ENCODE results near the gene ZNF385B.
"Not testable (repeated sequence)": the region's sequence is repeated elsewhere in the genome, so short reads cannot be mapped to it uniquely, and the experiment has no call there.

Gene ZNF385B

GRCh38 chr2:179467960-179468359, 393.5 kb downstream of the ZNF385B start:
- no peak for DNase-seq

GRCh38 chr2:179467111-179467510, 394.3 kb downstream of the ZNF385B start:
- DNase-seq = no peak

GRCh38 chr2:179461420-179461819, 400.0 kb downstream of the ZNF385B start:
- DNase-seq = no peak

DNA sequence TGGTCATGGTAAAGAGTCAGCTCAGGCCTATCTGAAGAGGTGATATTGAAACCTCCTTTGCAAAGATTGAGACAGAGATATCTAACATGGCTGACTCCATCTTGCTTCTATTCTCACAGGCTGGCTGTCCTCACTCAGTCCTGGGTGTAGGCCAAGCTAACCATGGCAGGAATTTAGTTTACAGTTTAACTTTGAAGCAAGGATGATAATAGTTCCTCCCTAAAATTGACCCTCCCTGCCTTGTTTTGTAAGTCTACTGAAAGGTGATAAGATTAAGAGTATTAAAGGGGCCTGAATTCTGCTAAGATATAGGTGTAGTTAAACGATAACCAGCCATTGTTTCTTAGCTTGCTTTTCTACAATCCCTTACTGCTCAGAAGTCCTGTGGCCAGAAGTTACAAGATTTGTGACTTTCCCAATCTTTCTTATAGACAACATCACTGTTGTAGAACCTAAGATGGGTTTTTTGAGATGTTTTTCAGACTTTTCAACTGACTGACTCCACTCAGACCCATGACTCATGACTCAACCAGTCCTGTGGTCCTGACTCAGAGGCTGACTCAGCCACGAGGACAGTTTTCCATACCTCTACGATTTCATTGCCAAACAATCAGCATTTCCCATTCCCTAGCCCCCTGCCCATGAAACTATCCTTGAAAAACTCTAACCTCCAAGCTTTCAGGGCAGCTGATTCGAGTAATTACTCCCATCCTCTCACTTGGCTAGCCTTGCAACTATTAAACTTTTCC, 401.1 kb downstream of the ZNF385B start:
- peak in 1 of 2 donors; percentile 17 for DNase-seq

GRCh38 chr2:179458113-179458512, 403.3 kb downstream of the ZNF385B start:
- DNase-seq = not testable (repeated sequence)

DNA sequence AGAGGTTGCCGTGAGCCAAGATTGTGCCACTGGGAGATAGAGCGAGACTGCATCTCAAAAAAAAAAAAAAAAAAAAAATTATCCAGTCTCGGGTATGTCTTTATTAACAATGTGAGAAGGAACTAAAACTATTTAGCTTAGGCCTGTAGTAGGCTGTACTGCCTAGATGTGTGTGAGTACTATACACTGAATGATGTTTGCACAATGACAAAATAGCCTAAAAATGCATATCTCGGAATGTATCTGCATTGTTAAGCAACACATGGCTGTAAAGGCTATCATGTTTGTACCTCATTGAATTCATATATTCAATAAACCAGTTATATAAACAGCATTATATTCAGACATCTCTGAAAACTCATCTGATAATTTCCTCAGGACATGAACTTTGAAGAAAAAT, 405.6 kb downstream of the ZNF385B start:
- no peak for DNase-seq

- DNase-seq = no peak
Measured at GRCh38 chr2:179455172-179455524, 406.3 kb downstream of the ZNF385B start.

GRCh38 chr2:179454443-179455171, 406.8 kb downstream of the ZNF385B start:
- DNase-seq = no peak

- DNase-seq = no peak
Measured at GRCh38 chr2:179449010-179449409, 412.4 kb downstream of the ZNF385B start.

GRCh38 chr2:179447839-179448447, 413.5 kb downstream of the ZNF385B start:
- DNase-seq = no peak

DNA sequence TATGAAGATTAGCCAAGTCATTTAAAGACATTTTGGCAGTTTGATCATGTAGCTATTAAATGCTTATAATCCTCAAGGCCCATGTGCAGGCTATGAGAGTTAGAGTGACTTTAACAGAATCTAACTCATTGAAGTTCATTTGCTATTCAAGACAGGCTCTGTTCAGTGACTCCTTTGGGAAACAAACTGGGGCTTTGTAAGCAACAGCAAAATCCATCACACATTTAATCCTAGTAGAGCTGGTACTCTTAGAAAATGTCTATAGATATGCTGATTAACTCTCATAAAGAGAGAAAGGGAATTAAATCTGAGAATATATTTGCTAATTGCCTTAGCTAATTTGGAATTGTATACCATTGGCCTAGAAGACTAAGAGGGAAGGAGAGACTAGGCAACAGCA, 414.0 kb downstream of the ZNF385B start:
- no peak for DNase-seq

DNA sequence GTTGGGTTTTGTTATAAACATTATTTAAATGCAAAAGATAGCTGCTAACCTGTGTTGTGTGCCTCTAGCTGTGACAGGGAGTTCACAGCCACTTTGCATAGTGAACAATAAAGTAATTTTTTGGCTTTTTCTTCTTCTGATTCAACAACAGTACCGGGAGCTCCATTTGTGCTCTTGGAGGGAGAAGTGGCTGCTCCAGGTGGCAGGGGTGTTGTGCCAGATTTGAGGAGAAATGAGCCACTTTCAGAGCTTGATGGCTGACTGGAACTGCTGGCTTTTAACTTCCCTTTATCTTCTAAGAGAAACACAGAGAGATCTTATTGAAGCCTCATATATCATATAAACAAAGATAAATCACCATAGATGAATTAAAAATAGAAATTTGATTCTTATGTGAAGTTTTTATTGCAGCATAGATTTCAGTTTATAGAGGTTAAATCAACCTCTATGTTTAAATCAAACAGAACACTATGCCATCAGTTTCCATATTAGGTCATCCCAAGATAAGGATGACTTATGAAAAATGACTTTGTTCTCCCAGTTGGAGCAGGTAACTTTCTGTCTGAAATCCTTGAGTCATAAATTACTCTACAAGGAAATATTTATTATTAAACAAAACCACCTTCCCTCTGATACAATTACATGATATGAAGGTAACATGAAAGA, 414.8 kb downstream of the ZNF385B start:
- no peak for DNase-seq

DNA sequence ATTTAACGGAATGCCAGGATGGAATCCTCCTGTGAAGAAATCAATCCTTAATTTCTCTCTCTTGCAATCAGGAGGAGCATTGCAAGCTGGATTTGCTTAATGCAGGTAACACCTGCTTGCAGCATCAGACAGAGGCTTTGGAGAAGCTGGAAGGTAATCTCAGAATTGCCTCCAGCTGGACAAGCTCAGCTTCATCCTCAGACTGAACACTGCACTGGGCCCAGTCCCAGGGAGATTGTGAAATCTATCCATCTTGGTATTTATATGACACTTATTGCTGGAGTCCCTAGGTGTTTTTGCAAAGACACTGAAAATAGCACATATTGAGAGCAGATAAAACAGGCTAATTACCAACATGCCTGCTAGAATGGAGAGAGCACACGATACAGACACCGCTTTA, 417.4 kb downstream of the ZNF385B start:
- no peak for DNase-seq

GRCh38 chr2:179443180-179443579, 418.2 kb downstream of the ZNF385B start:
- DNase-seq = no peak

- DNase-seq = no peak
Measured at GRCh38 chr2:179442206-179442605, 419.2 kb downstream of the ZNF385B start.

DNA sequence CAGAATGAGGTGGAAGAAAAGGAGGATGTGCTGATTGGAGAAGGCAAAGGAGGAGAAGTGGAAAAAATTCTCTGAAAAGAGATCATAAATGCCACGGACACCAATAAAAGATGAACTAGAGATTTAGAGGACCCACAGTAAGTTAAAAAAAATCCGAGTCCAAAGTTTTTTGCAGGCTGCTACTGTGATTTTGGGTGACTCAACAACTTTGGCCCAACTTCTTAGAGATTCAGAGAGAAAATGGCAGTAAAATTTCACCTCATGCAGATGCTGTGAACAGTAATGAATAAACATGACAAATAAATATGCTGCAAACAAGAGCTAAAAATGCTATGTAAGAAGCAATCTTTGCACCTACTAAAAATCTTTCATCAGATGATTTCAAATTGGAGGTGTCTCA, 419.9 kb downstream of the ZNF385B start:
- no peak for DNase-seq

DNA sequence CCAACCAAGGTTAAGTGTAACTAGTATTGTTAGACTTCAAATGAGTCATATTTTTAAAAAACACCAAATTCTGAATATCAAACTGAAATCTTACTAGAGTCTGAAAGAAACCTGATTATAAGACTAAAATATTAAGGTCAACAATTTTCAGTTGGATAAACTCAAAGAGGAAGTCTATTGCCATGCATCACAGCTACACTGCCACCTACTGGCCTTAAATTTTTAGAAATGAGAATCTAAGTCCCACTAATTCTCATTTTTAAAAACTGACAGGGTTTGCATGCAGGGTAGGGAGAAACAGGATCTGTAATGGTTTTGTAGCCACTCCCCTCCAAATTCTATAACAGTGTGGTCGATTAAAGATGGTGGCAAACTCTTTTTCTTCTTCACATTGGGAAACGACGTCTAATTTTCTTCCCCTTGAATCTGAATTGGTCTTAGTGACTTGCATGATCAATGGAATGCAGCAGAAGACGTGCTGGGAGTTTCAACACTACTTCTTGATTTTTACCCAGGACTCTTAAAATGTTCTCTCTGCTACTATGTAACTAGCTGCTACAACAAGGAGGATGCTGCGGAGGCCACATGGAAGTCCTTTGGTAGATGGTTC, 420.7 kb downstream of the ZNF385B start:
- no peak for DNase-seq

- DNase-seq = no peak
Measured at GRCh38 chr2:179438654-179439053, 422.8 kb downstream of the ZNF385B start.

- no peak for DNase-seq
Measured at GRCh38 chr2:179437430-179437829, 424.0 kb downstream of the ZNF385B start.

- no peak for DNase-seq
Measured at GRCh38 chr2:179435566-179435965, 425.8 kb downstream of the ZNF385B start.

DNA sequence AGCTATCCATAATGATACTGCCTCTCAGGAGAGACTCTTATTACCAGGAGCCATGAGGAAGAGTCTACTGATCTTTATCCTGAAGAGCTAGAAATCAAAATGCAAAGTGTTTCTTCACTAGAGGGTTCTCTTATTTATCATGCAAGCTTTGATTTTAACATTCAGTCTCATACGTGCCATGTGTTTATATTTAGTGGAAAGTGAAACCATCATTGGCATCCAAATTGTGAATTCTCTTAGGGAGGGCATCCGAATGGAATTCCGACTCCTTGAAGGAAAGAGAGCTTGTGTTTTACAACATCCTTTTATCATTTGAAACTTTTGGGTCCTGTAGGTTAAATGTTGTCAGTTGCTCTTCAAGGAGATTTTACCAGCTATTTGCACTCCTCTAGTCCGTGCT, 426.4 kb downstream of the ZNF385B start:
- no peak for DNase-seq

- no peak for DNase-seq
Measured at GRCh38 chr2:179434357-179434756, 427.1 kb downstream of the ZNF385B start.

GRCh38 chr2:179432751-179433150, 428.7 kb downstream of the ZNF385B start:
- no peak for DNase-seq
